T1000 (cell line): ENCODE measurements around the gene SLC12A5.

Experiments used
- DNase-seq: peaks from one replicate; lab custom pipeline; 2025; ENCODE audit warnings: mixed read lengths; lab: John Stamatoyannopoulos, UW

The SLC12A5 gene

GRCh38 chr20:46006022-46006705 lies 22.9 kb upstream of the SLC12A5 start:
- DNase-seq: no peak

GRCh38 chr20:46006964-46007363 lies 22.1 kb upstream of the SLC12A5 start:
- no peak for DNase-seq

- DNase-seq: no peak
These were observed 21.3 kb upstream of the SLC12A5 start for GRCh38 chr20:46007671-46008070.

GRCh38 chr20:46009816-46010215 lies 19.2 kb upstream of the SLC12A5 start:
- DNase-seq: no peak

- DNase-seq: no peak
These were observed 18.3 kb upstream of the SLC12A5 start for GRCh38 chr20:46010491-46011391.

GRCh38 chr20:46011631-46012482 lies 17.2 kb upstream of the SLC12A5 start:
- no peak for DNase-seq

- no peak for DNase-seq
These were observed 16.1 kb upstream of the SLC12A5 start for GRCh38 chr20:46012921-46013320.

- no peak for DNase-seq
These were observed 15.6 kb upstream of the SLC12A5 start for GRCh38 chr20:46013322-46013828.

- peak; percentile 24 for DNase-seq
These were observed 15.0 kb upstream of the SLC12A5 start for GRCh38 chr20:46013829-46014516.

- no peak for DNase-seq
These were observed 14.3 kb upstream of the SLC12A5 start for GRCh38 chr20:46014517-46015396.

GRCh38 chr20:46017272-46017671 lies 11.7 kb upstream of the SLC12A5 start:
- DNase-seq: no peak

- DNase-seq: no peak
These were observed 10.9 kb upstream of the SLC12A5 start for GRCh38 chr20:46018112-46018511.

- no peak for DNase-seq
These were observed 10.4 kb upstream of the SLC12A5 start for GRCh38 chr20:46018611-46019010.

GRCh38 chr20:46020555-46020954 lies 8.5 kb upstream of the SLC12A5 start:
- no peak for DNase-seq

GRCh38 chr20:46021361-46022359 lies 7.4 kb upstream of the SLC12A5 start:
- DNase-seq: no peak

- DNase-seq: no peak
These were observed 6.4 kb upstream of the SLC12A5 start for GRCh38 chr20:46022411-46023147.

GRCh38 chr20:46023148-46023484 lies 5.9 kb upstream of the SLC12A5 start:
- no peak for DNase-seq

GRCh38 chr20:46023999-46024398 lies 5.0 kb upstream of the SLC12A5 start:
- no peak for DNase-seq

GRCh38 chr20:46025376-46025783 lies 3.6 kb upstream of the SLC12A5 start:
- DNase-seq: no peak
